HCT116 (cell line): ENCODE measurements around the gene RAB27B. TPM values are rescaled to one million over a fixed set of nuclear protein-coding genes. Genes with fewer than 3 reads are reported as not detected.

ENCODE experiments used
- ATAC-seq: fragments of 200-7000 bp; cut with Tn5 transposase; 2 replicates; pipeline ENCODE4 v1.9.1; 2020; ENCODE audit warnings: mild to moderate bottlenecking, moderate library complexity
- BruUV-seq: library from RNA; stranded (reverse); fragments of 400-500 nt; replicated peaks from 2 replicates; lab custom pipeline; 2021; lab: Mats Ljungman, UMichigan
- CTCF ChIA-PET: fragments of 300-600 bp; sonication (Branson Sonifier 250); formaldehyde crosslinking; loops from one replicate; lab custom pipeline; 2021; ENCODE audit warnings: antibody characterized with exemption; lab: Charles Lee
- POLR2A ChIA-PET: fragments of 300-600, 350-600 bp; sonication (Branson Sonifier 250); formaldehyde crosslinking; loops from one replicate; lab custom pipeline; 2021; ENCODE audit warnings: antibody characterized with exemption; lab: Charles Lee
- RAD21 ChIA-PET, 2 experiments: fragments of 300-600 bp; sonication (Branson Sonifier 250); formaldehyde crosslinking; loops; one replicate each; lab custom pipeline; 2023; ENCODE audit warnings: low total read pairs in 2 of 2; ENCODE audit not compliant: uncharacterized antibody in 2 of 2, unreplicated experiment in 2 of 2, low non-redundant PET in 1 of 2; lab: Charles Lee
- DNase-seq: peaks from one replicate; pipeline ENCODE4 v3.0.0-alpha.2; 2010; ENCODE audit warnings: low read depth, low spot score
- H2AFZ ChIP-seq: fragments of 200-600 bp; shearing (Covaris generic), sonication (generic); 2 replicates; pipeline ENCODE4 v1.6.1; 2017; ENCODE audit warnings: low read depth, mixed run types, mixed read lengths, antibody characterized with exemption, low read length; ENCODE audit not compliant: poor library complexity, severe bottlenecking
- H3K27ac ChIP-seq: 2 replicates; pipeline ENCODE4 v1.5.1; 2012; ENCODE audit warnings: low read depth, low read length
- H3K27me3 ChIP-seq: fragments of 200-600 bp; sonication (generic); 2 replicates; pipeline ENCODE4 v1.6.1; 2016; ENCODE audit warnings: mixed run types, low read length, mixed read lengths; ENCODE audit not compliant: insufficient read depth
- H3K36me3 ChIP-seq, 2 experiments: fragments of 200-500 bp in 1 of 2; fragments of 200-600 bp in 1 of 2; sonication (Bioruptor generic) in 1 of 2; sonication (generic) in 1 of 2; 2 replicates each; pipeline versions ENCODE4 v1.5.1 to v1.6.1; 2014 to 2016; ENCODE audit warnings: low read length in 2 of 2, inconsistent platforms in 1 of 2, mixed read lengths in 1 of 2, mixed run types in 1 of 2; ENCODE audit not compliant: insufficient read depth in 2 of 2, control insufficient read depth in 1 of 2
- H3K4me1 ChIP-seq, 2 experiments: fragments of 200-600 bp in 1 of 2; sonication (generic) in 1 of 2; 2 replicates each; pipeline versions ENCODE4 v1.5.1 to v1.6.1; 2012 to 2017; ENCODE audit warnings: low read length in 2 of 2, inconsistent platforms in 1 of 2, mild to moderate bottlenecking in 1 of 2, mixed read lengths in 1 of 2, mixed run types in 1 of 2, moderate library complexity in 1 of 2; ENCODE audit not compliant: insufficient read depth in 2 of 2, control insufficient read depth in 1 of 2
- H3K4me2 ChIP-seq: fragments of 200-600 bp; sonication (generic); 2 replicates; pipeline ENCODE4 v1.6.1; 2017; ENCODE audit warnings: mixed run types, low read length, mixed read lengths
- H3K4me3 ChIP-seq, 2 experiments: fragments of 200-600 bp in 1 of 2; sonication (generic) in 1 of 2; replicated peaks in 1 of 2; 2 replicates each; pipeline ENCODE4 v1.5.1; 2011 to 2016; ENCODE audit warnings: low read length in 2 of 2, control low read depth in 1 of 2, low read depth in 1 of 2, mild to moderate bottlenecking in 1 of 2, mixed read lengths in 1 of 2, mixed run types in 1 of 2
- H3K79me2 ChIP-seq: fragments of 200-600 bp; sonication (generic); 2 replicates; pipeline ENCODE4 v1.6.1; 2017; ENCODE audit warnings: mild to moderate bottlenecking, mixed run types, low read length, moderate library complexity, mixed read lengths; ENCODE audit not compliant: insufficient read depth
- H3K9ac ChIP-seq: fragments of 200-600 bp; sonication (generic); 2 replicates; pipeline ENCODE4 v1.6.1; 2016; ENCODE audit warnings: low read length, mixed read lengths
- H3K9me2 ChIP-seq: fragments of 200-600 bp; sonication (generic), shearing (Covaris generic); 2 replicates; pipeline ENCODE4 v1.6.1; 2017; ENCODE audit warnings: mixed run types, mild to moderate bottlenecking, moderate library complexity; ENCODE audit not compliant: insufficient read depth
- H3K9me3 ChIP-seq, 2 experiments: fragments of 200-500 bp in 1 of 2; fragments of 200-600 bp in 1 of 2; sonication (Bioruptor generic) in 1 of 2; sonication (generic) in 1 of 2; 2 replicates each; pipeline ENCODE4 v1.6.1; 2014 to 2017; ENCODE audit warnings: low read length in 2 of 2, mixed read lengths in 2 of 2, inconsistent platforms in 1 of 2, low read depth in 1 of 2, mild to moderate bottlenecking in 1 of 2, mixed run types in 1 of 2, moderate library complexity in 1 of 2; ENCODE audit not compliant: control insufficient read depth in 1 of 2, insufficient read depth in 1 of 2
- H4K20me1 ChIP-seq: fragments of 200-600 bp; sonication (generic), shearing (Covaris generic); 2 replicates; pipeline ENCODE4 v1.6.1; 2017; ENCODE audit warnings: mixed run types, mild to moderate bottlenecking, moderate library complexity; ENCODE audit not compliant: insufficient read depth
- EGR1 ChIP-seq: IDR thresholded peaks from 2 replicates; pipeline ENCODE4 v1.6.1; 2012; ENCODE audit warnings: low read depth
- ELF1 ChIP-seq: IDR thresholded peaks from 2 replicates; pipeline ENCODE4 v1.6.1; 2012; ENCODE audit warnings: low read depth, borderline replicate concordance
- EZH2phosphoT487 ChIP-seq: fragments of 200-600 bp; IDR thresholded peaks from 2 replicates; pipeline ENCODE4 v1.6.1; 2018; ENCODE audit warnings: antibody characterized with exemption, borderline replicate concordance
- FOSL1 ChIP-seq: IDR thresholded peaks from 2 replicates; pipeline ENCODE4 v1.6.1; 2012; ENCODE audit warnings: low read depth
- SIN3A ChIP-seq: IDR thresholded peaks from 2 replicates; pipeline ENCODE4 v1.6.1; 2012; ENCODE audit warnings: low read depth
- SRF ChIP-seq: IDR thresholded peaks from 2 replicates; pipeline ENCODE4 v1.6.1; 2012; ENCODE audit warnings: low read depth
- YY1 ChIP-seq: IDR thresholded peaks from 2 replicates; pipeline ENCODE4 v1.6.1; 2011; ENCODE audit warnings: low read length, low read depth, moderate library complexity, mild to moderate bottlenecking; ENCODE audit not compliant: insufficient replicate concordance; ENCODE audit errors: extremely low read depth
- ZFX ChIP-seq: fragments of 450-650 bp; IDR thresholded peaks from 2 replicates; pipeline ENCODE4 v1.6.1; 2017
- intact Hi-C: fragments of 100-400 bp; cut with micrococcal nuclease; formaldehyde crosslinking; loops from 2 replicates; pipeline ENCODE4 v1.10.0; 2022
- total RNA-seq: library from RNA; stranded (reverse); gene quantifications from one replicate; pipeline ENCODE4 v1.2.1, GENCODE V29; 2021; ENCODE audit not compliant: unreplicated experiment
- TF ChIP-seq, protein P1 (sequence below), 3 experiments: fragments of 200-600 bp in 1 of 3; sonication (generic) in 1 of 3; IDR thresholded peaks in 2 of 3; conservative IDR thresholded peaks in 1 of 3; 2 replicates each; pipeline ENCODE4 v1.5.1; 2012 to 2017; ENCODE audit warnings: low read depth in 2 of 3, low read length in 2 of 3, antibody characterized with exemption in 1 of 3, borderline replicate concordance in 1 of 3, control low read depth in 1 of 3, mild to moderate bottlenecking in 1 of 3, mixed read lengths in 1 of 3, mixed run types in 1 of 3, moderate library complexity in 1 of 3; ENCODE audit not compliant: insufficient read depth in 1 of 3
- TF ChIP-seq, protein P2 (sequence below): IDR thresholded peaks from 2 replicates; pipeline ENCODE4 v1.6.1; 2011; ENCODE audit warnings: mild to moderate bottlenecking, low read length, moderate library complexity; ENCODE audit not compliant: insufficient replicate concordance; ENCODE audit errors: extremely low read depth
- TF ChIP-seq, protein P3 (sequence below): IDR thresholded peaks from 2 replicates; pipeline ENCODE4 v1.6.1; 2012

RAB27B gene
- total RNA-seq, 1 experiment from 2014 or later, result 2.2 TPM

DNA sequence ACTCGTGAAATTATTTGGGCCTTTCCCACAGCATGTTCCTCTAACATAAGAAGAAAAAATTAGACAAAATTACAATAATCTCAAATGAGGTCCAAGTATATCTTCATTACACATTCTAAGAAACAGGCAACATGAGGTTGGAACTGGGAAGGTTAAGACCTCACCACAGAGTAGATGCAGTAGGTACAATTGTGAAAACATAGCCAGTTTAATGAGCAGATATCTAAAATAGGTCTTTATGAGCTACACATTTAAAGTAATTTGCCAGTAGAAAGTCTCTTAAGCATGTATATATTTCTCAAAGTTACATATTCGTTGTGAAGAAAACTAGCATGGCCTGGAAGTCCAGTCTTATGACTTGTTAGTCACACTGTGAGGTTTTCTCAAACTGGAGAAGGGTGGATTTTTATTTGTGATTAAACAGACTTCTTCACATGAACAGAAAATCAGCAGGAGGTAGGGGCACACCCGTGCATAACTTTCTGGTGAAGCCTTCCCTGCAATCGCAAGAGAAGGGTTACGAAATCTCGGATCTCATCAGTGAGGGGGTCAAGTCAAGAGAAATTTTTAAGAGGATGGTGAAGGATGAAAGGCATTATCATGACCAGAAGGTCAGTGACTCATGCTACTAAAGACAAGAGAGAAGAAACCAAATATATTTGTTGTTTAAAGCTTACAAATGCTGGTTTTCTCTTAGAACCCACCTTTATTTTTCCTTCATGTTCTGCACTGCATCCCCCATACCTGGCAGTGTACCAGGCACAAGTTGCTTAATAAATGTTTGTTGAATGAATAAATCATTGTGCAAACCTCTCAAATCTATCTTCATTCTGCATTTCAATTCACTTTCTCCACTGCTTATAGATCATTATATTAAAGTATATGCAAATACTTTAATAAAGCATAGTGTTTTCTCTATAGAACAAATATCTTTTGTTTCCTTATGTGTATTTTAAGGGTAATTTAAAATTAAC lies 5.1 kb upstream of the RAB27B start (continued):
- TF ChIP-seq, protein P1, sequence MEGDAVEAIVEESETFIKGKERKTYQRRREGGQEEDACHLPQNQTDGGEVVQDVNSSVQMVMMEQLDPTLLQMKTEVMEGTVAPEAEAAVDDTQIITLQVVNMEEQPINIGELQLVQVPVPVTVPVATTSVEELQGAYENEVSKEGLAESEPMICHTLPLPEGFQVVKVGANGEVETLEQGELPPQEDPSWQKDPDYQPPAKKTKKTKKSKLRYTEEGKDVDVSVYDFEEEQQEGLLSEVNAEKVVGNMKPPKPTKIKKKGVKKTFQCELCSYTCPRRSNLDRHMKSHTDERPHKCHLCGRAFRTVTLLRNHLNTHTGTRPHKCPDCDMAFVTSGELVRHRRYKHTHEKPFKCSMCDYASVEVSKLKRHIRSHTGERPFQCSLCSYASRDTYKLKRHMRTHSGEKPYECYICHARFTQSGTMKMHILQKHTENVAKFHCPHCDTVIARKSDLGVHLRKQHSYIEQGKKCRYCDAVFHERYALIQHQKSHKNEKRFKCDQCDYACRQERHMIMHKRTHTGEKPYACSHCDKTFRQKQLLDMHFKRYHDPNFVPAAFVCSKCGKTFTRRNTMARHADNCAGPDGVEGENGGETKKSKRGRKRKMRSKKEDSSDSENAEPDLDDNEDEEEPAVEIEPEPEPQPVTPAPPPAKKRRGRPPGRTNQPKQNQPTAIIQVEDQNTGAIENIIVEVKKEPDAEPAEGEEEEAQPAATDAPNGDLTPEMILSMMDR (IDR thresholded peaks at IDR 0.05 in 2 of 3, conservative IDR thresholded peaks at IDR 0.05 in 1 of 3; ENCODE audit: borderline replicate concordance in 1 of 3, insufficient read depth in 1 of 3, low read depth in 2 of 3, low read length in 2 of 3), result no peak
- TF ChIP-seq SIN3A, result no peak
- TF ChIP-seq SRF, result no peak
- TF ChIP-seq, all 23 proteins: peak for 4

DNA sequence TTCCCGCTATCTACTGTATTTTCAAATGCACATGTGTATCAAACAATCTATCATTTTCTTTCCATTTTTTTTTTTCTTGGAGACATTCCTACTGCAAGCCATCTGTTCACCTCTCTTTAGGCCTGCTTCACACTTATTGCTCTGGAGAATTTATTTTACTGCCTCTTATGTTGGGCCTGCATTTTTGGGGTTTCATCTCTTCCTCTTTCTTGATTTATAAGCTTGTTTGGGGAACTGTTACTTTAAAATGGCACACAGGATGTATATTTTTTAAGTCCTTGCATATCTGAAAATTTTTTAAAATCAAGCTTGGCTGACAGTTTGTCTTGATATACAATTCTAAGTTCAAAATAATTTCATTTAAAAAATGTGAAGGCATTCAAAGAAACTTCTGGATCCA lies 3.5 kb upstream of the RAB27B start:
- CTCF ChIA-PET, result interaction anchor here (0.7 kb wide), 1 partner anchor 158 kb away, joined by 3 read pairs; no protein-coding TSS in a partner anchor
- no peaks in the 10 kb centered on the region for H3K9me3 ChIP-seq
- BruUV-seq, result no TSS peak
- intact Hi-C loops, result no loop called here
- no peaks in the 10 kb centered on the region for H3K27me3 ChIP-seq
- no peak overlapping the region for H3K4me3 ChIP-seq
- no peak overlapping the region for H3K9ac ChIP-seq
- RAD21 ChIA-PET, result no interaction called here
- no peak overlapping the region for H3K4me2 ChIP-seq
- peaks cover 18 to 30% of the 10 kb centered on the region in 2 experiments for H3K4me1 ChIP-seq
- ATAC-seq (no peak), DNase-seq (no peak)
- H2AFZ ChIP-seq, result no peak overlapping the region
- no peak overlapping the region for H3K27ac ChIP-seq
- H3K79me2 ChIP-seq, result no peaks in the 10 kb centered on the region
- POLR2A ChIA-PET, result no interaction called here
- H3K36me3 ChIP-seq, result no peaks in the 10 kb centered on the region
- no peaks in the 10 kb centered on the region for H3K9me2 ChIP-seq
- H4K20me1 ChIP-seq, result no peaks in the 10 kb centered on the region
- TF ChIP-seq, protein P1 (IDR thresholded peaks at IDR 0.05 in 2 of 3, conservative IDR thresholded peaks at IDR 0.05 in 1 of 3; ENCODE audit: borderline replicate concordance in 1 of 3, insufficient read depth in 1 of 3, low read depth in 2 of 3, low read length in 2 of 3), result no peak
- TF ChIP-seq, protein P2, sequence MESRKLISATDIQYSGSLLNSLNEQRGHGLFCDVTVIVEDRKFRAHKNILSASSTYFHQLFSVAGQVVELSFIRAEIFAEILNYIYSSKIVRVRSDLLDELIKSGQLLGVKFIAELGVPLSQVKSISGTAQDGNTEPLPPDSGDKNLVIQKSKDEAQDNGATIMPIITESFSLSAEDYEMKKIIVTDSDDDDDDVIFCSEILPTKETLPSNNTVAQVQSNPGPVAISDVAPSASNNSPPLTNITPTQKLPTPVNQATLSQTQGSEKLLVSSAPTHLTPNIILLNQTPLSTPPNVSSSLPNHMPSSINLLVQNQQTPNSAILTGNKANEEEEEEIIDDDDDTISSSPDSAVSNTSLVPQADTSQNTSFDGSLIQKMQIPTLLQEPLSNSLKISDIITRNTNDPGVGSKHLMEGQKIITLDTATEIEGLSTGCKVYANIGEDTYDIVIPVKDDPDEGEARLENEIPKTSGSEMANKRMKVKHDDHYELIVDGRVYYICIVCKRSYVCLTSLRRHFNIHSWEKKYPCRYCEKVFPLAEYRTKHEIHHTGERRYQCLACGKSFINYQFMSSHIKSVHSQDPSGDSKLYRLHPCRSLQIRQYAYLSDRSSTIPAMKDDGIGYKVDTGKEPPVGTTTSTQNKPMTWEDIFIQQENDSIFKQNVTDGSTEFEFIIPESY, result no peak
- no peak for TF ChIP-seq ZFX
- TF ChIP-seq, protein P3, sequence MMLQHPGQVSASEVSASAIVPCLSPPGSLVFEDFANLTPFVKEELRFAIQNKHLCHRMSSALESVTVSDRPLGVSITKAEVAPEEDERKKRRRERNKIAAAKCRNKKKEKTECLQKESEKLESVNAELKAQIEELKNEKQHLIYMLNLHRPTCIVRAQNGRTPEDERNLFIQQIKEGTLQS, result no peak
- TF ChIP-seq SRF, result no peak
- no peak for TF ChIP-seq EZH2phosphoT487
- no peak for TF ChIP-seq YY1
- TF ChIP-seq ELF1, result no peak
- no peak for TF ChIP-seq EGR1
- TF ChIP-seq FOSL1, result no peak
